ENCODE data around the gene MTHFD1L.
"Not testable (repeated sequence)": the region's sequence is repeated elsewhere in the genome, so short reads cannot be mapped to it uniquely, and the experiment has no call there.

MTHFD1L gene

DNA sequence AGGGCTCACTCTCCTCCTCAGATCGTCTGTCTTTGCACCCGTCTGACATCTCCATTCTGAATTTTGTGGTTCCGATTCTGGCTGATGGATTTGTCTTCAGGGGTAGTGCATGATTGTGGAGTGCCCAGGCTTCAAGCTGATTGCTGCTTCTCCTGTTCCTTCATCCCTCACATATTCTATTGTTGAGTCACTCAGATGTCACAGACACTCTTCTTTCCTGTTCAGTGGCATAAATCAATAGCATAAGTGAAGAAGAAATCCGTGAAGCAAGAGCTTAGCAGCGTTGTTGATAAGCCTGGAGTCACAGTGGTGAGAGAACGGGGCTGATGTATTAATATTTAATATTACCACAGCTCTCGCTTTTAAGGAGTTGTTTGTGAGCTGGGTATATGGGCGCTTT is 152.5 kb downstream of the MTHFD1L start:
- DNase-seq: no peak

DNA sequence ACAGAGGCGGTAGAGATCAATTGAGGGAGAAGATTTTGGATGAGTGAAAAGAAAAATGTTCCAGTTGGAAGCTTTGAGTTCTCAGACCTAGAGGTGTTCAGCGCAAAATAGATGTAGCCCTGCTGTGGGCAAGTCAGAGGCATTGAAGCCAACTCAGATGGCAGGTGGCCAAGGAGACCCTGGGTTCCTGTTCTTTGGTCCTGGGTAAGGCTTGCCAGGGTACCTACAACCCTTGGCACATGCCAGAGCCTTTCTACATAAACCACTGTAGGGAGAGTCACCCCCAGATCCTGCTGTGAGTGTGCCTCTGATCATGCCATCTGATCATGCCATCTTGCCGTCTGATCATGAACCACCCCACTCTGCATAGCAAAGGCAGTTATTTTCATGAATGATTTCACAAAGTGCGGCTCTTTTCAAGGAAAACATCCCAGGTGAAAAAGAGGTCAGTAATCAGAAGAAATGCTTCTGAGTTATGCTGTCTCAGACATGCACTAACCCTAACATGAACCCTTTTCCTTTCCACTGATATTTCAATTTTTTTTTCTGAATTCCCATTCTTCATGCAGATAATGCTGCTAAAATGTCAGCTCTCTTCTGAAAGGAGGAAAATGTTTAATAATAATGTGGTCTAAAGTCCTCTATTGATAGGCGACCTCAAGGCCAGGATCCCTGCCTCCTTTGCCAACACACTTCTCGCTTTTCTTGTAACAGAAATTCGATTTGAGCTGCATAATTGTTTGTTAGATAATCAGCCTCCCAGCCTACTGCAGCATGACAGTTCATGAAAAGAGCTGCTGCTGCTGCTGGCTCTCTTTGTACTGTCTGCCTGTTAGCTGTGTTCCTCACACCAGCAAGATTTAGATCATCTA is 153.6 kb downstream of the MTHFD1L start:
- no peak for DNase-seq

DNA sequence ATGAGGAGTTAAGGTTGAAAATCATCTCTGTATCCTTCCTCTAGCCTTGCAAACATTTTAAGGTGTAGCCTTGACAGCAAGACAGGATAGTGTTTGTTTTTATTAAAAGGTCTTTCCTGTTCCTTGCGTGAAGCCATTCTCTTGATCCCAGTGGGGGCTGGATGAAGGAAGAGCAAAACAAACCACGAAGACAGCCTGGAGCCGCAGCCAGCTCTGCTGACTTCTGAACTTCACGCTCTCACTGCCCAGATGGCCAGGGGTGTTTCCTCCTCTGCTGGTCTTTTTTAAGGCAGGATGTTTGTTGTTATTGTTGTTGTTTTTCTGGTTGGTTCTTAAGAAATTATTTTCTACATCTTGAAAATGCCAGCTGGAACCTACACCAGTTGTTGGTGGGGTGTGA is 156.4 kb downstream of the MTHFD1L start:
- no peak for DNase-seq

DNA sequence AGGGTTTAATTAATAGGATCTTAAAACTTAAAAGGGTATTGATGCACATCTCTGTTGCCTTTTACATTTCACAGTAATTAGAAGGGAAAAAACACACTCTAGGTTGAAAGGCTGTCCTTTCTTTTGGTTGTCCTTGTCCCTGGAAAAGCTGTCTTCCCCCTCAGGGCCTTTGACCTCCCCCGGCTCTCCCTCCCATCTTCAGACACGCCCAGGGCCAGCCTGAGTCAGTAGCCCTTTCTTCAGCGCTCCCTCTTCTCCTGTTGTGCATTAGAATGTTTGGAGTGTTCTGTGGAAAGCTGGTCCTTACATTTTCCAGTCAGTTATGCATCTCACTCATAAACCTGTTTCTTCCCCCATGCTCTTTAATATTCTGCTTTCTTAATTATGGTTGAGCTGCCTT is 157.0 kb downstream of the MTHFD1L start:
- no peak for DNase-seq

DNA sequence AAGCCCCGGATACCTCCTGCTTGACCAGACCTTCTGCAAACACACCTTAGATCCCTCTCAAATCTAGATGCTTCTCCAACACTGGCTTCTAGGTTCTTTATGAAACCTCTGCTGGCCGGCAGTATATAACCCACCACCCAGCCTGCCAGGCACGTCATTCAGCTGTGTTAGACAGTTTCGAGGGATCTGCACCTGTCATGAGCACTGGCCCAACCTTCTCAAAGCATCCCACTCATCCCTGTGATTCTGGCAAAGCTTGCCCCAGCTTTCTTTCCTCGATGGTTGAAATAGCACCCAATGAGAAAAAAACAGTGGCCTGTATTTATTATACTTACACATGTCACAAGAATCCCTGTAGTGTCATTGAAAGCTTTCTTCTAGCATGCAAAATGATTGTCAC is 157.8 kb downstream of the MTHFD1L start:
- DNase-seq: no peak

DNA sequence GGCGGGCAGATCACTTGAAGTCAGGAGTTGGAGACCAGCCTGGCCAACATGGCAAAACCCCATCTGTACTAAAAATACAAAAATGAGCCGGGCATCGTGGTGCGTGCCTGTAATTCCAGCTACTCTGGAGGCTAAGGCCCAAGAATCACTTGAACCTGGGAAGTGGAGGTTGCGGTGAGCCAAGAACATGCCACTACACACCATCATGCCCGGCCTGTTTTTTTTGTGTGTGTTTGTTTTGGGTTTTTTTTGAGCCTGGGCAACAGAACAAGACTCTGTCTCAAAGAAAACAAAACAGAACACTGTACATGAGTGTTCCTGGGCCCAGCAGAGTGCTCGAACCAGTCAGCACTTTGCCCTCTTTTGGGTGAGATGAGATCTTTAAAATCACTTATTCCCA is 159.1 kb downstream of the MTHFD1L start:
- no peak for DNase-seq

DNA sequence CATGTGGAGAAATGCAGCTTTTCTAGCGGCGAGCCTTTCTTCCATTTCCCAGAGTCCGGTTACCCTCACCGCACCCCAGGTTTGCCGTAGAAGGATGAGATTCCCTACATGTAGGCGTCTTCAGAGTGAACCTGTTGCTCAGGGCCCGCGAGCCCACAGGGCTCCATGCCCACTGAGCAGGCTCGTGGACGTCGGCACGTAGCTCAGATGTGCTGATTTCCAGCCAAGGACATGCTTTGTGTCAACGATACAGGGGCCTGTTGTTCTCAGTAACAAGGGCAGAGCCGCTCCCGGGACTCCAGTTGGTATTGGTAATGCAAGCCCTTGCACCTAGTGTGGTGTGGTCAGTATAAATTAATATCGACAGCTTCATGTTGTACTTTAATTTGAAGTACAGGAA is 159.6 kb downstream of the MTHFD1L start:
- DNase-seq: peak in 7 of 14 donors; percentile 13 to 56 (median 26)

DNA sequence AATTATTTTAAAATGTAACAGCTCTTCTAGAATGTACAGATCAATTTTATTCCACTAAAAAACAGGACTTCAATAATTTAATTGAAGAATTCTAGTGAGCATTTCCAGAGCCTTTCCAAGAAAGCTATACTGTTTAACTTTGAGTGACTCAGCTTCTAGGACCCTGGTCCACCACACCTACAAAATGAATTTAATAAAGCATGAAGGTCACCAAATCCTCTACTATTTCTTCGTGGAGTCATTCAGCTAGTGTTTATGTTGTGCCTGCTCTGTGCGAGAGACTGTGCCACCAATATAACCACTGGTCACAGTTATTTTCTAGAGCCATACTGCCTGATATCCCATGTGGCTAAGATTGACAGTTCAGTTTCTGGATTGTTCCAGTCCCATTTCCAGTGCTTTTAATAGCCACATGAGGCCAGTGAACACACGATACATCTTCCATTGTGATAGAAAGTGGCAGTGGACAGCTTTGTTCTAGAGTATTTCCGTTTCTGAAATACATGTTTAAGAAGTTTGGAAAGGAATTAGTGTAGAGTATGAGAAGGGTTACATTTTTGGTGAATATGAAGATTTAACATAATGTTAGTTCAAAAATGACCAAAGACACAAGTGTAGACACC is 160.7 kb downstream of the MTHFD1L start:
- no peak for DNase-seq

DNA sequence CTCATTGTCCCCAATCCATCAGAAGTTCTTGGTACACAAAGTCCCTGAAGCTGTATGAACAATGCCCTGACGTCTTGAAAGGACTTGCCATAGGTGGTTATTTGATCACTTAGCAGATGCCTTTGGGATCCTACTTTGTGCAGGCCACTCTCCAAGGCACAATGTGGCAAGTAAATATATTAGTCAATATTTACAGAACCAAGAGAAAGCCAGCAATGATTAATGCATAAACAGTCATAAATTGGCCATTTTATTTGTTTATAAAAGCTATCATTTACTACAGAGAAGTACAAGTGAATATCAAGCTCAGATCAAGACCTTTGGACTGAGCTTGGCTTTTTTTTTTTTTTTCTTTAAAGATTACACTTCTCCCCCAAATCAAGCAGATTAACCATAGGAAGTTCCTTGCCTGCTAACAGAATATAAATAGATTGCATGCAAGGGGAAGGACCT is 161.8 kb downstream of the MTHFD1L start:
- DNase-seq: no peak

DNA sequence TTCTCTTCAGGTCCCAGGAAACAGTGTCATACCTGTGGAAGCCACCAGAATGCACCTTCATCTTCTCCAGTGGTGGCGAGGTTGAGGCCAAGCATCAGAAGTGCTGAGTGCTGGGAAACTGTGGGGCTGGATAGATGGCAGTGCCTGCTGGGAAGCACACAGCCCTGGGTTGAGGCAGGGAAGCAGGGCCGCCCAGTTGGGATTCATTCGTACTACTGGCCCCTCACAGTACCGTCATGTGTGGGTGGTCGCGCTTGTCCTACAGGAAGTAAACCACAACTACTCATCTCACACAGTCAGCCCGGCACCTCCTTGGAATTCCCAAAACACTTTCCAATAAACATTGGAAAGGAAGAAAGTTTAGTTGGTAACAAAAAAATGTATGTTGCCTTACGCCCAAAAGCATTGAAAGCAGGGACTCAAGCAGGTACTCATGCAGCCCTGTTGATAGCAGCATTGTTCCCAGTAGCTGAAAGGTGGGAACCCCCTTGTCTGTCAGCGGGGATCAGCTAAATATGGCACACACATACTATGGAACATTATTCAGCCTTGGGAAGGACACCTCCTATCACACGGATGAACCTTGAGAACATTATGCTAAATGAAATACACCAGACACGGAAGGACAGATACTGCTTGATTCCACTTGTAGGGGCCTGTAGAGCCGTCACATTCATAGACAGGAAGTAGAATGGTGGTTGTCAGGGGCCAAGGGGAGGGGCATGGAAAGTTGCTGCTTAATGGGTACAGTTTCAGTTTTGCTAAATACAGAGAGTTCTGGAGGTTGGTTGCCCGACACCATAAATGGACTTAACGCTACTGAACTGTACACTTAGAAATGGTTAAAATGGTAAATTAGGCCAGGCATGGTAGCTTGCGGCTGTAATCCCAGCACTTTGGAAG is 162.7 kb downstream of the MTHFD1L start:
- DNase-seq: no peak

DNA sequence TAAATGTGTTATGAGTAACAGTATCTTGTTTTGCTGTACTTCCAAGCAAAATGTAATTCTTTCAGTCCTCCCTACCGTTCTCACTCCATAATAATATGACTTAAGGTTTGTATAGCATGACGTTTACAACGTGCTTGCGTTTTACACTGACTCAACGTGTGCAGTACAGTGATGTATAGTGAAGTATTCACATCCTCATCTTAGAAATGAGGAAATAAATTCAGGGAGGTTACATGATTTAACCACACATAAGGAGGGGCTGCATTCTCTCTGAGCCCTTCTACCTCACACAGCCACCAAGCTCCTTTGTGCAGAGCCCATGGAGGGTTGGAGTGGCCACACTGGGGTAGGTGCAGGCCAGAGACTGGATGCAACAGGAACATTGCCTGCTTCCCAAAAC is 164.5 kb downstream of the MTHFD1L start:
- no peak for DNase-seq

DNA sequence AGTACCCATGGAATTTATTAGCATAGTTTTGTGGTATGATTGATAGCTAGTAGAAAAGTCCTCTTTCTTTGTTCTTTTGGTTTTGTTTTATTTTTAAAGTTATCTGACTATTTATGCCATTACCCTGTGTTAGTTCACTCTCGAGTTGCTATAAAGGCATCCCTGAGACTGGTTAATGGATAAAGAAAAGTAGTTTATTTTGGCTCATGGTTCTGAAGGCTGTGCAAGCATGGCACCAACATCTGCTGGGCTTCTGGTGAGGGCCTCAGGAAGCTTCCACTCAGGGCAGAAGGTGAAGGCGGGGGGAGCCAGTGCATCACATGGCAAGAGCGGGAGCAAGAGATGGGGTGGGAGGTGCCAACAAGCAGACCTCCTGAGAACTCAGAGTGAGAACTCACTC is 166.5 kb downstream of the MTHFD1L start:
- no peak for DNase-seq

DNA sequence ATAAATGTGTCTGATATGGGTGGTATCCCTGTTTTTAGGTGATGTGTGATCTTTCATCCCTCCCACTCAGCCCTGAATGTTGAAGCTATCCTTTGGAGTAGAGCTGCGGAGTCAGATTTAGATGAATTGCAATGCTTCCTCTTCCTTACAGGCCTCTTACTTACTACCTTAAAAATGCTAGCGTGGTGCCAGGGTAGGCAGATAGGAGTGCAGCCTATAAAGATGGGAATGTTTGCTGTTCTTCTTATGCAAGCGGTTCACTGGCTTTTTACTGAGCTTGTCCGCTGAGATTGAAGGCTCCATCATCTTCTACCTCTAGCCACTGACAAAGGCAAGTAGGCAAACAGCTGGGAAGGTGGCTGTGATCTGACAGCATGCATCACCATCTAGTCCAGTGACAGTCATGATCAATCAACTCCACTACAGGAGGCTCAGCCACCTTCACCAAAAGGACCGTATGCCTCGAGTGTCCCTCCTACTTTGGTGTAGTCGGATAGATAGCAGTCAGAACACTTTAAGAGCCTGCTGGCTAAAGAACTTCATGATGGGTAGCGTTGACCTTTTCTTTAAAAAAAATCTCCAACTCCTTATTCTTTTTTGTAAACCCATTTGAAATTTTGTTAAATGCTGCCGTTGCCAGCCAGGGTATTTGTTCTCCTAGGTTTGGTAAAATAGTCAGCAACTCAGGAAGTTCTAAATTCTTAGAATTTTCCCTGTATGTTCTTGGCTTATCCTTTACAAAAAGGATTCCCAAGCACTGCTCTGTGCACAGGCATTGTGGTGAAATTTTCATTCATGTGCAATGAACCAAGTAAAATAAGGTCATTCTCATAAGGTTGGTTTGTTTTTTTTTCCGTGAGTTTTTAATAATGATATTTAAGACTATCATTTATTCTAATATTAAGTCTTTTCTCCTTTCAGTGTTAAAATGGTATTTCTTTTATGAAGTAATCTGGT is 169.6 kb downstream of the MTHFD1L start:
- no peak for DNase-seq

DNA sequence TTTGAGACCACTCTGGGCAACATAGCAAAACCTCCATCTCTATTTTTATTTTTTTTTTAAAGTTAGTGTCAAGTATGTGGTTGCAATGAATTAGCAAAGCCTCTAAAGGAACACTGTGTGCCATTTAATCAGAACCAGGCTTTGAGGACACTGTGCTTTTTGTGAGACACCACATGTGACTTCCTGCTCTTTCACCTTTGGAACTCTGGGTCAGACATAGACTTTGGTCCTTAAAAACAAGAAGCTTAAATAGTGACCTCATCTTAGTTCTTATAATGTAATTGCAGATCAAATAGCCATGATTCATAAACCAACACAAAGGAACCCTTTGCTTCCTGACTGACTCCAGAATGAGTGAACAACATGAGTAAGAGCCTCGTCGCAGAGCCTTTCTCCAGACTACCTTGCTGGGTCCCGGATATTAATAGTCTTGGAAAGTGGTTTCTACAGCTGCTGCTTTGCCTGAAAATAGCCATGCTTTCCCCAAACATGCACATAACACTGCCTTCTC is 170.8 kb downstream of the MTHFD1L start:
- DNase-seq: peak in 1 of 14 donors; percentile 6

DNA sequence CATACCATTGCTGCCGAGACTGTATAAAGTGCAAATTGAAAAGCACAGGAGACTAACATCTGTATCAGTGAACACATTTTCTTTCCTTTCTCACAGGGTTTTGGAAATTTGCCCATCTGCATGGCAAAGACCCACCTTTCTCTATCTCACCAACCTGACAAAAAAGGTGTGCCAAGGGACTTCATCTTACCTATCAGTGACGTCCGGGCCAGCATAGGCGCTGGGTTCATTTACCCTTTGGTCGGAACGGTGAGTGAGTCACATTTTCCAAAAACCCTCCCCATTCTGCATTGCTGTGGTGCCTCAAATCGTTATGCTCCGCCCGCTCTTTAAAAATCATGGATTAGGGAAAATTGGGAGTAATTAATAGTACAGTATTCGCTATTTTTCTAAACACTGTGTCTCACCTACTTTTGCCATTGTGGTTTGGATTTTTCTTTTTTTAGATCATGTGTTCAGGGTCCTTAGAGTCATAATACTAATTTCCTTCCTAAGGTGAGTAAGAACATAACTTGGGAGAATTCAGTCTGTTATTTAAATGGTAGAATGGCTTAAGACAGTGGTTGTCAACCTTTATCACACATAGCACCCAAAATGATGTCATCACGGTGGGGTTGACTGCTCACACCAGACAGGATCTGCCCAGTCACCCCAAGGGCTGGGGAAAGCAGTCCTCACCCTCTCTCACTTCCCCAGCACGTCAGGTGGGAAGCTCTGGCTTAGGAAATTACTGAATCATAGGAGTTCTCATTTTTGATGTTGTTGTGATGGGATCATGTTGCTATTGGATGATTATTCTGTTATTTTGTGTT is 171.6 kb downstream of the MTHFD1L start:
- DNase-seq: no peak

DNA sequence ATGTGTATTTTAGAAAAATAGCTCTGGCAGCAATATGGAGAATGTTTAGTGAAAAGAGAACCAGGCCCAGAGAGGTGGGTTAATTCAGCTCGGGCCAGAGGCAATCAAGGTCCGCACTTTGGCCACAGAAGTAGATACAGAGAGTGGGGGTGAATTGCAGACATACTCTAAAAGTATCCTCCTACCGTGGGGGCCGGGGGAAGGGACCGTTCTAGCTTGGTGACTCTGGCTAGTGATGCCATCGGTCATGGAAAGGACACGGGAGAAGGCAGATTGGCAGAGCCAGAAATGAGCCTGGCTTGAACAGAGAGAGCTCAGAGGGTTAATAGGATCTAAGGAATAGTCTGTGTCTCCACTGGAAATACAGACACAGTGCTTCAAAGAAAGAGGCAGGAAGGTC is 173.1 kb downstream of the MTHFD1L start:
- DNase-seq: no peak

DNA sequence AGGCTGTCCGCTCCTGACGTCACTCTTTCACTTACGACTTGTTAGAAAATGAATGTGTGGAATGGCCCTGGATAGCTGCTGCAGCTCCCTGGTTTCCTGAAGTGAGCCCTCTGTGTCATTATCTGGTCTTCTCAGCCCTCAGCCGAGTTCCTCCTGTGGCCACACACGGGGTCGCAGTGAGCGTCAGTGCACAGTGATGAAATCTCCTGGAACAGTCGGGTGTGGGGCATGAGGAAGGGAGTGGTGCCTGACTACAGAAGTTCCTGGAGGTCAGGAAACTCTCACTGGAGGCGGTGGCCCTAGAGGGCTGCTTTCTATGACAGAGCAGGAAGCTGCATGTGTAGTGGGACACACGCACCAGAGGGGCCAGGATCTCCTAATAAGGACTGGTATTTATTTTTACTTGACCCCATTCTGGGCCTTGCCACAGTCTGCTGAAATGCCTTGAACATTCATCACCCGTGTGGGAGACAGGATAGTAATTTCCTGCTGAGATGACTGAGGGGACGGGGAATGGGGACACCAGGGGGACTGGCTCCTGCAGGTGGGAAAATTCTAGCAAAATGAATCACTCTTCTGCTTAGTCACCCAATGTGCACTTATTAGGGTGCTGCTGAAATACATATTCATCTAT is 175.5 kb downstream of the MTHFD1L start:
- DNase-seq: not testable (repeated sequence)

DNA sequence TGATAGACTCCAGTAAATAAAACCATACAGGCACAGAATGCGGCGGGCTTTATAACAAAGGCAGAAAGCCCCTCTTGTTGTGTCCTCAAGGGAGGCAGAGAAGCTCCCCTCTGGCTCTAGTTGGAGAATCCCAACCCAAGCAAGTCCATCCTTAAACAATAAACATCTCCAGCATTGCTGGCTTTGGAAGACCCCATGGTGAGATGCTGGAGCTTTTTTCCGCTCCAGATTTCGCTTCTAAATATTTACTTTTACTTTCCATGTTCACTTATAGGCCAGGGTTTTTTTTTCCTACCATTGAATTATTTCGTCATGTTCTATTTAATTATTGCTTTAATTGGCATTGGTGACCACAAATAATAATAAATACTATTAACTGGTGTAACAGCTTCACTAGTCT is 176.2 kb downstream of the MTHFD1L start:
- no peak for DNase-seq

DNA sequence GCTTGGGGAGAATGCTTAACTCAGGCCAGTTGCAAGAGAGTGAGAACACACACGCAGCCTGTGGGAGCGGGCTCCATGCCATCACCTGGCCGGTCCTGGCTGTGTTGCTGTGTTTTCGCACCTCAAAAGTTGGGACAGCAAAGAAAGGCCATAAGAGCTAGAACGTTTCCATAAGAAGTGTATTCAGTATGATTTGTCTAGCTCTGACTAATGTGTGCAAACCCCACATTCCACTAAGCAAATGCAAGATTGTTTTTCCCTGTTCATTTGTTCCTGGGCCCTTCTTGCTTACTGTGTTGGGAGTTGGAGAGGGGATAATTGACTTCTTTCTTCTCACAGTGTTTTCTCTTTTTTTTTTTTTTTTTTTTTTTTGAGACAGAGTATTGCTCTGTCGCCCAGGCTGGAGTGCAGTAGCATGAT is 177.4 kb downstream of the MTHFD1L start:
- peak in 1 of 14 donors; percentile 31 for DNase-seq

DNA sequence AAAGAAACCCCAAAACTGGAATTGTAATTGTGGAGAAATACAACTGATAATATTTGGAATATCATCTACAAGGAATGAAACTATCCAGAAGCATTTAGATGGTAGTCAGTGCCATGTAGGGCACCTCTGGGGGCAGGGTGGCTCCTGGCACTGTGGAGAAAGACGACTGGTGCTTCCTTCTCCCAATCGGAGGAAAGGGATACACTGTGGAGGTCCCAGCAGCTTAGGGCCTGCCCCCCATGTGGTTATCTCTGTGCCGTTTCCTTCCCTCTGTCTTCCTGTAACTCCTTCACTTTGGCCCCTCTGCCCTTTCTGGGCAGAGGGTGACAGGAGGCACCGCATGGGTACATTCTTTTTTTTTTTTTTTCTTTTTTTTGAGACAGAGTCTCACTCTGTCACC is 178.4 kb downstream of the MTHFD1L start:
- no peak for DNase-seq
